H1 (cell line): ENCODE results near the gene CRCP. TPM values are rescaled to one million over a fixed set of nuclear protein-coding genes. Genes with fewer than 3 reads are reported as not detected.

Source experiments
- ATF3 ChIP-seq: IDR thresholded peaks from 2 replicates; pipeline ENCODE4 v1.6.1; 2011; ENCODE audit warnings: low read depth, mild to moderate bottlenecking, low read length; ENCODE audit not compliant: insufficient read depth
- polyA plus RNA-seq, 7 experiments: library from polyadenylated mRNA; depleted of rRNA in 3 of 7; stranded (reverse) in 5 of 7; unstranded in 2 of 7; fragments of >200 nt in 5 of 7; fragments of 200-250 nt in 2 of 7; gene quantifications; 1 replicate in 5 of 7; 2 replicates in 1 of 7; 4 replicates in 1 of 7; pipeline versions ENCODE4 v1.2.1 to v1.2.3, GENCODE V29; 2011 to 2013; ENCODE audit warnings: missing spikeins in 2 of 7, mixed read lengths in 2 of 7
- total RNA-seq: library from RNA; stranded (reverse); fragmentation: NEBNext Ultra II Directional; extraction: Animal tissue kit (Norgen Biotek cat#: 25700); gene quantifications from 2 replicates; pipeline ENCODE4 v1.2.1, GENCODE V29; 2021

Gene CRCP
- total and polyA plus RNA-seq, 2 of the 8 experiments (the other 6 are each of a cell fraction or from before 2014, with no cell fraction given), result 15.0 to 29.3 TPM

GRCh38 chr7:66193146-66193725 is 78.6 kb downstream of the CRCP start (continued):
- no peak for TF ChIP-seq ATF3
